T-helper 17 cell (primary cell): ENCODE measurements around the gene SOX13. TPM values are rescaled to one million over a fixed set of nuclear protein-coding genes. Genes with fewer than 3 reads are reported as not detected.

Source experiments
- ATAC-seq: fragments of 150-1000 bp; cut with Tn5 transposase; 2 replicates; pipeline ENCODE4 v1.10.0; 2021; ENCODE audit warnings: mild to moderate bottlenecking, moderate library complexity
- DNase-seq, 3 donors: peaks; one replicate each; pipeline versions ENCODE4 v3.0.0 to v3.0.0-alpha.2; 2020 to 2021
- H3K9me3 ChIP-seq: one replicate; pipeline ENCODE4 v1.7.0; 2013; ENCODE audit warnings: low read length, mild to moderate bottlenecking; ENCODE audit not compliant: control insufficient read depth, poor library complexity, severe bottlenecking
- H3K27ac Mint-ChIP-seq: one replicate; pipeline ENCODE4 v1.8.0; 2022; ENCODE audit warnings: mild to moderate bottlenecking, moderate library complexity, mixed read lengths
- H3K27me3 Mint-ChIP-seq: one replicate; pipeline ENCODE4 v1.8.0; 2022; ENCODE audit warnings: mixed read lengths
- H3K36me3 Mint-ChIP-seq: one replicate; pipeline ENCODE4 v1.8.0; 2022; ENCODE audit warnings: low read depth, mixed read lengths
- H3K4me1 Mint-ChIP-seq: one replicate; pipeline ENCODE4 v1.8.0; 2022; ENCODE audit warnings: mild to moderate bottlenecking, mixed read lengths
- H3K4me3 Mint-ChIP-seq: one replicate; pipeline ENCODE4 v1.8.0; 2022; ENCODE audit warnings: mild to moderate bottlenecking, moderate library complexity, mixed read lengths
- total RNA-seq, 4 donors: library from RNA in 2 of 4; stranded (reverse) in 2 of 4; gene quantifications; one replicate each; pipeline ENCODE4 v1.2.3 and lab custom pipeline; 2022 to 2026

SOX13 gene
- total RNA-seq: 1 to 10 TPM; 1.3 to 6.3 TPM
- total RNA-seq (lab: John Stamatoyannopoulos, UW): 0.58 to 2.4 reads per million in 2 donors

DNA sequence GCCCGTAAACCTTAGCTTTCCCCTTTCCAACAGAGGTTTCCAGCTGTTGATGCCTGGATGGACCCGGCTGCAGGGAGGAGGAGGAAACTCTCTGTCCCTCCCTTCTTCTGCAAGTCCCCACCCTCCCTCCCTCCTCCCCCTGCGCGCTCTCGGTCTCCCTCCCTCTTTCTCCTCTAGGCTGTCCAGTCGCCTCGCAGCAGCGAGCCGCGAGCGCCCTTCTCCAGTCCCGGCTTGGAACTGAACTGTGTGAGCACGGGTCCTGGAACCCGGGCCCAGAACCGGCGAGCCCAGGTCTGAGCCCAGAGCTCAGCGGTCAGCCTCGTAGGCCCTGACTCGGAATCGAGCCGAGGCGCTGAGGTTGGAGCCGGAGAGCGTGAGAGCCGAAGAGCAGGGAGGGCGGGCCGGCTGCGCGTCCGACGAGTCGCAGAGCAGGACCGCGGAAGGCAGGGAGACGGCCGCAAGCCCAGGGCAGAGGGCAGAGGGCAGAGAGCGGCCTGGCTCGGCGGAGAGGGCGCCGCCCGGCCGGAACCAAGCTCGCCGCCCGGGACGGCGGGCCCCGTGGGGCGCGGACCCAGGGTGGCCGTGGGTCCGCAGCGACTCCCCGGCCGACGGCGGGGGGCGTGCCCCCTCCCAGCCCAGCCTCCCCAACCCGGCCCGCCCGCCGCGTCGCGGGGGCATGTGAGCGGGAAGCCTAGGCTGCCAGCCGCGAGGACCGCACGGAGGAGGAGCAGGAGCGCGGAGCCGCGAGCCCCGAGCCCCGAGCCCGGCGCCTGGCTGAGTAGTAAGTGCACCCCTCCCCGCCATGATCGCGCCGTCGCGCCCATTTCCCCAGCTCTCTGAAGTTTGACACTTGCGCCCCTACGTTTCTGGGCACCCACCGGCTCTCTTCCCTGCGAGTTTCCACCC lies at the start of gene SOX13:
TSS of gene SOX13 (plus strand) at position 185 of the 906 bp plus-strand sequence. CDS start 39,801 bp downstream, outside the sequence.
- peaks cover 5% of the 10 kb centered on the region for H3K36me3 Mint-ChIP-seq
- DNase-seq (no peak), ATAC-seq (peak; percentile 55)
- H3K9me3 ChIP-seq: no peaks in the 10 kb centered on the region
- H3K4me3 Mint-ChIP-seq: peak within 1 kb of the TSS; percentile 91
- peaks cover 21% of the 10 kb centered on the region for H3K4me1 Mint-ChIP-seq
- H3K27ac Mint-ChIP-seq: no peak within 1 kb of the TSS
- peaks cover 56% of the 10 kb centered on the region for H3K27me3 Mint-ChIP-seq

GRCh38 chr1:204025917-204026707 lies 46.8 kb upstream of the SOX13 start:
- ATAC-seq (no peak), DNase-seq (no peak)
- H3K9me3 ChIP-seq: no peaks in the 10 kb centered on the region
- H3K4me3 Mint-ChIP-seq: no peak overlapping the region
- H3K27ac Mint-ChIP-seq: no peak overlapping the region
- H3K4me1 Mint-ChIP-seq: peaks cover 6% of the 10 kb centered on the region
- peaks cover 6% of the 10 kb centered on the region for H3K36me3 Mint-ChIP-seq
- peaks cover 40% of the 10 kb centered on the region for H3K27me3 Mint-ChIP-seq

DNA sequence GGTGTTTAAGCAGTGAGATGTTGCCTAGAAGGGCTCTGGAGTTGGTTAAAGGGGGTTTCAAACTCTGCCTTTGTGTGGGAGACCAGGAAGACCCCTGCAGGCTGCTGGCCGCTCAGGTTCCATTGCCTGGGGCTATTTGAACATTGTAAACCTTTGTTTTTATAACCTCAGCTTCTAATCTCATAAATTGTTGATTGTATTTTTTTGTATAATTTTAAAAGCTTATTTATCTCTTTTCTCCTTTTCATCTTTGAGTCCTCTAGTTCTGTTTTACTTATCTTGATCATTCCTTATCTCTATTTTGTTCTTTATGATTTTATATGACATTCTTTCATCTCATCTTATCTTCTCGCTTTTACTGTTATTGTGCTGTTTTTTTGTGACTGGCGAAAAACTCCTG lies 45.5 kb upstream of the SOX13 start:
- DNase-seq: no peak
- no peaks in the 10 kb centered on the region for H3K9me3 ChIP-seq
- H3K36me3 Mint-ChIP-seq: peaks cover 6% of the 10 kb centered on the region
- H3K27ac Mint-ChIP-seq: peak overlapping the region; percentile 19
- peaks cover 45% of the 10 kb centered on the region for H3K27me3 Mint-ChIP-seq
- H3K4me1 Mint-ChIP-seq: peaks cover 6% of the 10 kb centered on the region
- ATAC-seq: no peak
- H3K4me3 Mint-ChIP-seq: no peak overlapping the region

- H3K9me3 ChIP-seq: no peaks in the 10 kb centered on the region
- H3K4me1 Mint-ChIP-seq: peaks cover 6% of the 10 kb centered on the region
- DNase-seq (no peak), ATAC-seq (no peak)
- H3K27me3 Mint-ChIP-seq: peaks cover 57% of the 10 kb centered on the region
- H3K27ac Mint-ChIP-seq: no peak overlapping the region
- no peak overlapping the region for H3K4me3 Mint-ChIP-seq
- H3K36me3 Mint-ChIP-seq: peaks cover 6% of the 10 kb centered on the region
Observed at GRCh38 chr1:204029016-204029415, 43.9 kb upstream of the SOX13 start.

GRCh38 chr1:204031098-204031710 lies 41.7 kb upstream of the SOX13 start:
- Mint-ChIP-seq H3K36me3 (no peaks in the 10 kb centered on the region), H3K27ac (no peak overlapping the region), H3K27me3 (peaks cover 36% of the 10 kb centered on the region), H3K4me1 (peaks cover 2% of the 10 kb centered on the region), H3K4me3 (no peak overlapping the region)
- DNase-seq (no peak), ATAC-seq (no peak)
- H3K9me3 ChIP-seq: no peaks in the 10 kb centered on the region

DNA sequence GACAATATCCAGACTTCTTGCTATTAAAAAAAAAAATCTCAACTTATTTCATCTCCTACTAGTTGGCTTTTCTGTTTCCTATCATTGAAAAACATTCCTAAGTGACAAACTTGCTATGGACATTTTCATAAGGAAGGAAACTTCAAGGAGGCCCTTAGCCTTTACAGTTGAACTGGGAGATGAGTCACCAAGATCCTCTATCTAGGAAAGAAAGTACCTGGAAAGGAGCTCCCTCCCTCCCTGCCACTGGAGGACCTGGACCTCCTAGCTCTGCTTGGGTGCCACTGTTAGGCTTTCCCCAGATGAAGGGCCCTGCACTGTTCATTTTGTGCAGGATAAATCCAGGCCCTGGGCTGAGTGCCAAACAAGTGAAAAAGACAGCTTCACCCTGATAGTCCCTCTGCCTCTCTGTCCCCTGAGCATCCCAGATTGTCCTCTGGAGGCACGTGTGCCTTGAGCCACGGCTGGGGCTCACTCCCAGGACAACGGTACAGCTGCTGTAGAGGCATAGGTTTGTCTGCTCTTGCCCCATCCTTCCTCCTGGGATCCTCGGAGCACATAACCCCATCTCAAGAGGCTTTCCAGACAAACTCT lies 40.2 kb upstream of the SOX13 start:
- peak overlapping the region; percentile 3 for H3K27ac Mint-ChIP-seq
- DNase-seq: no peak
- H3K36me3 Mint-ChIP-seq: no peaks in the 10 kb centered on the region
- no peaks in the 10 kb centered on the region for H3K9me3 ChIP-seq
- H3K4me3 Mint-ChIP-seq: no peak overlapping the region
- peaks cover 31% of the 10 kb centered on the region for H3K27me3 Mint-ChIP-seq
- H3K4me1 Mint-ChIP-seq: no peaks in the 10 kb centered on the region
- ATAC-seq: no peak

DNA sequence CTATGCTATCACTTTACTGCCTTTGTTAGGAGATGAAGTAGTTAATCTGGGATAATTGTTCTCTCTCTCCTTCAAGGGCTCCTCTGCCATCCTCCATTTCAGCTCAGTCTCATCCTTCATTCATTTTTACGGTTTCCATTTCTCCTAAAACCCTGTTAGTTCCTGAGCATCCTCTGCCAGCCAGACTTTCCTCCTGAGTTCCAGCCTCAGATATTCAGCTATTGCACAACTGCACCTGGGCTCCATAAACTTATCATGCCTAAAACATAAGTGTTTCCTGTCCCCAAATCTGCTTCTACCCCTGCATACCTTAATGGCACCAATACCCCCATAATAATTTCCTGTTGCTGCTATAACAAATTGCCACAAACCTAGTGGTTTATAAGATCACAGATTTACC lies 39.6 kb upstream of the SOX13 start:
- H3K9me3 ChIP-seq: no peaks in the 10 kb centered on the region
- DNase-seq: no peak
- Mint-ChIP-seq H3K4me3 (no peak overlapping the region), H3K4me1 (no peaks in the 10 kb centered on the region), H3K36me3 (no peaks in the 10 kb centered on the region), H3K27ac (peak overlapping the region; percentile 3), H3K27me3 (peaks cover 28% of the 10 kb centered on the region)
- ATAC-seq: no peak

GRCh38 chr1:204036882-204037655 lies 35.8 kb upstream of the SOX13 start:
- ATAC-seq (no peak), DNase-seq (no peak)
- Mint-ChIP-seq H3K27me3 (peaks cover 23% of the 10 kb centered on the region), H3K36me3 (no peaks in the 10 kb centered on the region), H3K27ac (no peak overlapping the region), H3K4me3 (no peak overlapping the region), H3K4me1 (no peaks in the 10 kb centered on the region)
- H3K9me3 ChIP-seq: no peaks in the 10 kb centered on the region

DNA sequence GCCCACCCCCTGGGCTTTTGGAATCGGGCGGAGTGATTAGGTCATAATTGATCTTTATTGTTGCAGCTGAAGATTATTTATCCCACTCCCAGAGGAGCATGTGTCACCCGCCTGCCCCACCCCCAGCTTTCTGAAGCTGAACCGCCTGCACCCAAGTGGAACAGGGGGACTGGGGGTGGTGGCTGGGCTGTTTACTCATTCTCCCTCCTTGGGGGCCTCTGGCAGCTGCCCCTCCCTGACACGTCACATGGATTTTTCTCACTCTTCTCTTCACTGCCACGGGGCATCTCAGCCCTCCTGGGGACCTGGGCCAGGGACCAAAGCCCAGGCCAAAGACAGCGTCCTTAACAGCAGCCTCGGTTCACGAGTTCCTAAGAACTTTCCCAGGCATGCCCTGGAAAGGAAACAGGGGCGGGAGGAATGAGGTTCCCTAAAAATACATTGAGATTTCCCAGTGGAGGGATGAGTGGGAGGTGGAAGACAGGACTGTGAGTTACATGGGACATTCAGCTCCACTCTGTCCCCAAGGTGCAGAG lies 31.6 kb upstream of the SOX13 start:
- H3K27me3 Mint-ChIP-seq: peaks cover 21% of the 10 kb centered on the region
- no peak for DNase-seq
- H3K9me3 ChIP-seq: no peaks in the 10 kb centered on the region
- no peak overlapping the region for H3K4me3 Mint-ChIP-seq
- H3K27ac Mint-ChIP-seq: no peak overlapping the region
- no peaks in the 10 kb centered on the region for H3K36me3 Mint-ChIP-seq
- no peak for ATAC-seq
- no peaks in the 10 kb centered on the region for H3K4me1 Mint-ChIP-seq

- no peaks in the 10 kb centered on the region for H3K9me3 ChIP-seq
- H3K4me1 Mint-ChIP-seq: no peaks in the 10 kb centered on the region
- no peak for ATAC-seq
- H3K27ac Mint-ChIP-seq: no peak overlapping the region
- H3K4me3 Mint-ChIP-seq: no peak overlapping the region
- no peak for DNase-seq
- H3K36me3 Mint-ChIP-seq: no peaks in the 10 kb centered on the region
- H3K27me3 Mint-ChIP-seq: peaks cover 22% of the 10 kb centered on the region
Observed at GRCh38 chr1:204041803-204042505, 31.0 kb upstream of the SOX13 start.

GRCh38 chr1:204042516-204042915 lies 30.4 kb upstream of the SOX13 start:
- Mint-ChIP-seq H3K27me3 (peaks cover 17% of the 10 kb centered on the region), H3K4me3 (no peak overlapping the region), H3K27ac (no peak overlapping the region), H3K36me3 (no peaks in the 10 kb centered on the region), H3K4me1 (no peaks in the 10 kb centered on the region)
- ATAC-seq (no peak), DNase-seq (no peak)
- H3K9me3 ChIP-seq: no peaks in the 10 kb centered on the region

GRCh38 chr1:204043680-204044079 lies 29.2 kb upstream of the SOX13 start:
- H3K36me3 Mint-ChIP-seq: no peaks in the 10 kb centered on the region
- H3K9me3 ChIP-seq: no peaks in the 10 kb centered on the region

More at GRCh38 chr1:204043680-204044079, 29.2 kb upstream of the SOX13 start:
- DNase-seq (no peak), ATAC-seq (no peak)
- Mint-ChIP-seq H3K27ac (no peak overlapping the region), H3K4me3 (no peak overlapping the region), H3K4me1 (no peaks in the 10 kb centered on the region), H3K27me3 (peaks cover 17% of the 10 kb centered on the region)
